ENCODE measurements around the gene PTPN13.
A peak's percentile ranks its signal among the peaks of the same experiment; 100 is the strongest.

Gene PTPN13

GRCh38 chr4:86683983-86684382 lies 89.9 kb downstream of the PTPN13 start:
- no peak for TF ChIP-seq GATA3 (IDR thresholded peaks at IDR 0.05; ENCODE audit: low read depth, low read length)
- TF ChIP-seq GATA2 (IDR thresholded peaks at IDR 0.05; ENCODE audit: low read depth, low read length): no peak

DNA sequence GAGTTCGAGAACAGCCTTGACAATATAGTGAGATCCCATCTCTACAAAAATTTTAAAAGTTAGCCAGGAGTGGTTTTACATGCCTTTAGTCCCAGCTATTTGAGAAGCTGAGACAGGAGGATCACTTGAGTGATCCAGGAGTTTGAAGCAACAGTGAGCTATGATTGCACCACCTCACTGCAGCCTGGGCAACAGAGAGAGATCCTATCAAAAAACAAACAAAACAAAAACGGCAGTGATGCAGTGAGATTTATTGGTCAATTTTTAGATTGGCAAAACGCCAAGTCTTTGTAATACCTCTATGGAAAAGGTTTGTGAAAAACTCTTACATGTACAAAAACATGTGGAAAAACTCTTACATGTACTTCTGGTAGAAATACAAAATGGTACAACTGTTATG lies 91.3 kb downstream of the PTPN13 start:
- no peak for TF ChIP-seq GATA3 (IDR thresholded peaks at IDR 0.05; ENCODE audit: low read depth, low read length)
- peak; percentile 61 for TF ChIP-seq GATA2 (IDR thresholded peaks at IDR 0.05; ENCODE audit: low read depth, low read length)

GRCh38 chr4:86686741-86687140 lies 92.6 kb downstream of the PTPN13 start:
- no peak for TF ChIP-seq GATA2 (IDR thresholded peaks at IDR 0.05; ENCODE audit: low read depth, low read length)
- no peak for TF ChIP-seq GATA3 (IDR thresholded peaks at IDR 0.05; ENCODE audit: low read depth, low read length)

DNA sequence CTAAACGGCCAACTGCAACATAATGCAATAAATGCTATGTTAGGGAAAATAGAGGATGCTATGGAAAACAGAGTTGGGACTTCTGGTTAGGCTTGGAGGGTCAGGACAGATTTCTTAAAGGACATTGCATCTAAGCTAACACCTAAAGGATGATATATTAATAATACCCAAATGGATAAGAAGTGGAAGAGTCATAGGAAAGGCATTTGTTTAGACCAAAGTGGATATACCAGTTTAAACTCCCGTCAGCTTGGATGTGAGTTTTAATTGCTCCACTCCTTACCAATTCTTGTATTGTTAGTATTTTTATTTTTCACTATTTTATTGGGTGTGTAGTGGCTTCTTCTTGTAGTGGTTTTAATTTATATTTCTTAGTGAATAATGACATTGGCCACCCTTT lies 93.9 kb downstream of the PTPN13 start:
- TF ChIP-seq GATA3 (IDR thresholded peaks at IDR 0.05; ENCODE audit: low read depth, low read length): no peak
- TF ChIP-seq GATA2 (IDR thresholded peaks at IDR 0.05; ENCODE audit: low read depth, low read length): no peak

DNA sequence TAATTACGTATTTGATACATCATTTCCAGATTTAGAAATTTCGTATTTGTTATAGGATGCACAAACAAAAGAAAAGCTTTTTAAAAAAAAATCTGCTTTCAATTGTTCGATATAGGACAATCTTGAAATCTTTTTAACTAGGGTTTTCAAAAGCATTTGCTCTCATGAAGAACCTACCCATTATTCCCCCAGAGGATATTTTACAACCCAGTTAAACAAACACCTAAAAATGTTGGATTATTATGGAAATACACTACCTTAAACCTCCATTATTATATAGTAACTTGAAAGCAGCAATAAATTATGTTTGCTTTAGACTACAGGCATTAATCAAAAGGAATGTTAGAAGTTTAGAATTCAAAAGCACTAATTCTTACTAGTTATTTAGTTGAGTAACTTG lies 110.5 kb downstream of the PTPN13 start:
- TF ChIP-seq GATA2 (IDR thresholded peaks at IDR 0.05; ENCODE audit: low read depth, low read length) (no peak), GATA3 (IDR thresholded peaks at IDR 0.05; ENCODE audit: low read depth, low read length) (no peak)

DNA sequence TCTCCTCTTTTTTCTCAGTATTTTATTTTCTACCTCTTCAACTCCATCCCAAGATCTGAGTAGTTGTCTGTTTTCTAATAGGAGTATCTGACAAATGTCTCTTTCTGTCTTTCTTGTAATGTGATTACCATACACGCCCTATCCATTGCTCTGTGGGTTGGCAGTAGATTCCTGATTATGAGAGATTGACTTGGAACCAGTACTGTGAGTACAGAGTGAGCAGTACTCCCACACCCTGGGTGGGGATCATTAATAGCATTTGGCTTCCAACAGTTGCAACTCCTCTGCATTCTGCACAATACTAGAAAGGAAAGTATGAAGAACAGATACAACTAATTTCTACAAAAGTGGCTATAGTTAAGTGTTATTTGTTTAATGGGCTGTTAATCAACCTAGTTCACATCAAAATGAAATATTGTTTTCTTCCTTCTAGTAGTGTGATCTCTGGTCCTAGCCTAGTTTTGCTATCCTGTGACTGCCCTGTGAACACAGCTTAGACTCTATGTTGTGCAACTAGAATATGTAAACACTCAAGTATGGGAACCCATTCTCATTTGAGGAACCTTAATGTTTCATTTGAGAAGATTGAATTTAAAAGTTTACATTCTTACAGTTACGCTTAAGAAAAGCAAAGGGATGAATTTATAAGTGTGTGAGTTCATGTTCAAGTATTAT lies 112.9 kb downstream of the PTPN13 start:
- no peak for TF ChIP-seq GATA2 (IDR thresholded peaks at IDR 0.05; ENCODE audit: low read depth, low read length)
- TF ChIP-seq GATA3 (IDR thresholded peaks at IDR 0.05; ENCODE audit: low read depth, low read length): no peak

GRCh38 chr4:86717651-86718050 lies 123.5 kb downstream of the PTPN13 start:
- no peak for TF ChIP-seq GATA2 (IDR thresholded peaks at IDR 0.05; ENCODE audit: low read depth, low read length)
- no peak for TF ChIP-seq GATA3 (IDR thresholded peaks at IDR 0.05; ENCODE audit: low read depth, low read length)

DNA sequence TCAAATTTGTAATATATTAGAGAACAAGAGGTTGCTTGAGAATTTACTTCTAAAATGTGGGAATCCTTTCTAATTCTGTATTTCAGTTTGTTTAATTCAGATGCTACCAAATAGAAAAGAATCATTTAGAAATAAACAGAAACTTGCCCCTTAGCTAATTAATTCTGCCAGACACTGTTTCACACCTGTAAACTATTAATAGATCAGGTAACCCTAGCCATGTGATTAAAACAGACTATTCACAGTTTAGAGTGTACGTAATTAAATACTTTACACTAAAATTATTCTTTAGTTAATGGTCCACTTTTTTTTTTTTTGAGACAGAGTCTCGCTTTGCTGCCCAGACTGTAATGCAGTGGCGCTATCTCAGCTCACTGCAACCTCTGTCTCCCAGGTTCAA lies 124.0 kb downstream of the PTPN13 start:
- TF ChIP-seq GATA3 (IDR thresholded peaks at IDR 0.05; ENCODE audit: low read depth, low read length) (no peak), GATA2 (IDR thresholded peaks at IDR 0.05; ENCODE audit: low read depth, low read length) (no peak)

DNA sequence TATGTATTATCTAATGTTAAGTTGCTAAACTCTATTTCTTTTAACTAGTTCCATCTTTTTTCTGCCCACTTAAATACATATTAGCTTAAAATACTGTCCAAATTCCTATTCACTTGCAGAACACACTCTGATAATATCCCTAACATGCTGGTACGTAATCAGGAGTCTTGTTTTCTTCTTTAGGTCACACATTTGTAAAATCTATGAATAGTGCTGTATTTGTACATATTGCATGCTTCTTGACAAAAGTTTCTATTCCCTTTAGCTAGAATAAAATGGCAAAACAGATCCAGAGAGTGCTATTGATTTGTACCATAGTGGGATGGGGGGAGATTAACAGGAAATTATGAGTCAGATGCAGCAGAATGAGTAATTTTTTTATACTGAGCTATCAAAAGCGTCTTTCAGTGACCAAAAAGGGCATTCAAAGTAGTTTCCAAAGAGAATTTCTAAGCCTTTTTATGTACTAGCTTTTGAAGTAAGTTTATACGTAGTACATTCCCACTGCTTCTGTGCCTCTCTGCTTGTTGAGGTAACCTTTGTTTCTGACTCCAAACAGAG lies 126.5 kb downstream of the PTPN13 start:
- no peak for TF ChIP-seq GATA3 (IDR thresholded peaks at IDR 0.05; ENCODE audit: low read depth, low read length)
- no peak for TF ChIP-seq GATA2 (IDR thresholded peaks at IDR 0.05; ENCODE audit: low read depth, low read length)

- TF ChIP-seq GATA2 (IDR thresholded peaks at IDR 0.05; ENCODE audit: low read depth, low read length) (no peak), GATA3 (IDR thresholded peaks at IDR 0.05; ENCODE audit: low read depth, low read length) (no peak)
Observed at GRCh38 chr4:86721412-86721811, 127.3 kb downstream of the PTPN13 start.

DNA sequence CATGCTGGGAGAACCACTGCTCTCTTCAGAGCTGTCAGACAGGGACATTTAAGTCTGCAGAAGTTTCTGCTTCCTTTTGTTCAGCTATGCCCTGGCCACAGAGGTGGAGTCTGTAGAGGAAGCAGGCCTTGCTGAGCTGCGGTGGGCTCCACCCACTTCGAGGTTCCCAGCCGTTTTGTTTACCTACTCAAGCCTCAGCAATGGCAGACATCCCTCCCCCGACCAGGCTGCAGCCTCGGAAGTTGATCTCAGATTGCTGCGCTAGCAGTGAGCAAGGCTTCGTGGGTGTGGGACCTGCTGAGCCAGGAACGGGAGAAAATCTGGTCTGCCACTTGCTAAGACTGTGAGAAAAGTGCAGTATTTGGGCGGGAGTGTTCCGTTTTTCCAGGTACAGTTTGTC lies 136.2 kb downstream of the PTPN13 start:
- TF ChIP-seq GATA2 (IDR thresholded peaks at IDR 0.05; ENCODE audit: low read depth, low read length): no peak
- TF ChIP-seq GATA3 (IDR thresholded peaks at IDR 0.05; ENCODE audit: low read depth, low read length): no peak

DNA sequence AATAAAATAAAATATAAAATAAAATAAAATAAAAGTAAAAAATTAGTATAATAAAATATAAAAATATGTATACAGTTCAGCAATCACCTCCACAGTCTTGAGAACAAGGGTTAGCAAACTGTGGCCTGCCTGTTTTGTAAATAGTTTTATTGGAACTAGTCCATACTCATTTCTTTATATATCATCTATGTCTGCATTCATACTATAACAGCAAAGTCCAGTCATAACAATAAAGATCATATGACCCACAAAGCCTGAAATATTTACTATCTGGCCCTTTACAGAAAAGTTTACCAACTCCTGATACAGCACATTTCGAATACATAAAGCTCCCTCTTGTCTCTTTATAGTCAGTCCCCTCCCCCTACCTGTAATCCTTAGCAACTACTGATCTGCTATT lies 143.1 kb downstream of the PTPN13 start:
- TF ChIP-seq GATA2 (IDR thresholded peaks at IDR 0.05; ENCODE audit: low read depth, low read length): no peak
- no peak for TF ChIP-seq GATA3 (IDR thresholded peaks at IDR 0.05; ENCODE audit: low read depth, low read length)

- no peak for TF ChIP-seq GATA2 (IDR thresholded peaks at IDR 0.05; ENCODE audit: low read depth, low read length)
- no peak for TF ChIP-seq GATA3 (IDR thresholded peaks at IDR 0.05; ENCODE audit: low read depth, low read length)
Observed at GRCh38 chr4:86741846-86742245, 147.7 kb downstream of the PTPN13 start.

- no peak for TF ChIP-seq GATA2 (IDR thresholded peaks at IDR 0.05; ENCODE audit: low read depth, low read length)
- no peak for TF ChIP-seq GATA3 (IDR thresholded peaks at IDR 0.05; ENCODE audit: low read depth, low read length)
Observed at GRCh38 chr4:86744570-86744969, 150.5 kb downstream of the PTPN13 start.

DNA sequence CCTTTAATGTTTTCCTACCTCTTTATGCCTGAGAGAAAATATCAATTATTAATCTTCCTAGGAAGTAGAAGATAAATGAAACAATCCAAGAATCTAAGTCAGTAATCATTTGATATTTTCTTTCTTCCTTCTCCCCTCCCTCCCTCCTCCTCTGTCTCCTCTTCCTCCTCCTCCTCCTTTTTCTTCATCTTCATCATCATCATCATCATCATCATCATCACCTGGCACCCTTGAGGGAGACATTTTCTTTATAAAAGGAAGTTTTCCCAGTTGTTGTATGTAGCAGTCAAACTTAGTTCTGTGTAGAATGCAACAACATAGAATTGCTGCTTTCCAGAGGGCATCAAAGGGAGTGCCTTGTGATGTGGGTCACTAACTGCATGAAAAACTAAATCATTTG lies 155.0 kb downstream of the PTPN13 start:
- TF ChIP-seq GATA3 (IDR thresholded peaks at IDR 0.05; ENCODE audit: low read depth, low read length): no peak
- TF ChIP-seq GATA2 (IDR thresholded peaks at IDR 0.05; ENCODE audit: low read depth, low read length): no peak

Measured in SH-SY5Y (cell line).